Measurements from ENCODE around the gene CAPN12.

Gene CAPN12

DNA sequence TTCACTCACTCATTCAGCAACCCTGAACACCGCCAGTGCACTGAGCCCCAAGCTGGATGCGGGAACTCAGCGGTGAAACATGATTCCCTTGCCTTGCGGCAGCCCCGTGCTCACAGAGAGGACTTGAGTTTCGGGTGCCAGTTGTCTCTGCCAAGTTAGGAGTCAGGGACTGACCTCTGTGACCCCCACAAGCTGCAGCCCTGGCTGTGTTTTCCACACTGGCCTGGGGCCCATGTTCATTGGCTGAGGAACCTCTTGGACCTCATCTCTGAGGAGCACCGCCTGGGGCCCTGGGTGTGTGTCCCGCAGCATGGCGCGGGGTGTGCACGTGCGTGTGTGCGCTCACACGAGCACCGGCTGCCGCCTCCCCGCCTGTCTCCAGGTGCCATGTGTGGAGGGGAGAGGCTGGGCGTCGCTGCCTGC, 31.0 kb downstream of the CAPN12 start:
- no peak for DNase-seq (ENCODE audit: low spot score)
- TF ChIP-seq CTCF (IDR thresholded peaks at IDR 0.05; ENCODE audit: extremely low read depth, missing control alignments) = no peak

- TF ChIP-seq CTCF (IDR thresholded peaks at IDR 0.05; ENCODE audit: extremely low read depth, missing control alignments) = no peak
- no peak for DNase-seq (ENCODE audit: low spot score)
Measured at GRCh38 chr19:38712161-38712748, 32.0 kb downstream of the CAPN12 start.

DNA sequence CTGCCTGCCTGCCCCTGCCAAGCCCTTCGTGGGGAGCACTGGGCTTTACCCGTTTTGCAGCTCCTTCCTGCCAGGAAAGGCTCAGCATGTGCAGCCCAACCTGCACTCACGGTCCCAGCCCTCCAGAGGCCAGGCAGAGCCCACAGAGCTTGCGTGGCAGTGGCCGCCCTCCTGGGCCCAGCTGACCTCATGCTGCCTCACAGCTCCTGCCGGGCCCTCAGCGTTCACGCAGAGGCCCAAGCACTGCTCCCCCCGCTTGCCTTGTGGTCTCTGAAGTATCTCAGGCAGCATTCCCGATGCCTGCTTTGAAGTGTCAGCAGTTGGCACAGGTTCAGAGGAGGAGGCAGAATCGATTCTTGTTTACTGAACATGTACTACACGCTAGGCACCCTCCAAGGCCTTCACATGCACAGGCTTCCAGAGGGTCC, 32.5 kb downstream of the CAPN12 start:
- no peak for DNase-seq (ENCODE audit: low spot score)
- no peak for TF ChIP-seq CTCF (IDR thresholded peaks at IDR 0.05; ENCODE audit: extremely low read depth, missing control alignments)

GRCh38 chr19:38710928-38711725, 33.1 kb downstream of the CAPN12 start:
- DNase-seq (ENCODE audit: low spot score) = no peak
- TF ChIP-seq CTCF (IDR thresholded peaks at IDR 0.05; ENCODE audit: extremely low read depth, missing control alignments) = no peak

DNA sequence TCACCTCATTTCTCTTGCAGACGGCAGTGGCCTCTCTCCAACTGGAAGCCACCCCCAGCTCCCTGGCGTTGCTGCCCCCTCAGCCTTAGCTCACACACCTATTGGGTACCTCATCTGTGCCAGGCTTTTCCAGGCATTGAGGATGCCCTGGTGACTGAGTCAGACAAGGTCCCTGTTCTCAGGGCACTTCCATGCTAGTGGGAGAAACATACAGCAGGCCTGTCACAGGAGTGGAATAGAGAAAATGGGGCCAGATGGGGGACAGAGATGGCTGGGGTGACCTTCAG, 33.9 kb downstream of the CAPN12 start:
- no peak for DNase-seq (ENCODE audit: low spot score)
- no peak for TF ChIP-seq CTCF (IDR thresholded peaks at IDR 0.05; ENCODE audit: extremely low read depth, missing control alignments)

DNA sequence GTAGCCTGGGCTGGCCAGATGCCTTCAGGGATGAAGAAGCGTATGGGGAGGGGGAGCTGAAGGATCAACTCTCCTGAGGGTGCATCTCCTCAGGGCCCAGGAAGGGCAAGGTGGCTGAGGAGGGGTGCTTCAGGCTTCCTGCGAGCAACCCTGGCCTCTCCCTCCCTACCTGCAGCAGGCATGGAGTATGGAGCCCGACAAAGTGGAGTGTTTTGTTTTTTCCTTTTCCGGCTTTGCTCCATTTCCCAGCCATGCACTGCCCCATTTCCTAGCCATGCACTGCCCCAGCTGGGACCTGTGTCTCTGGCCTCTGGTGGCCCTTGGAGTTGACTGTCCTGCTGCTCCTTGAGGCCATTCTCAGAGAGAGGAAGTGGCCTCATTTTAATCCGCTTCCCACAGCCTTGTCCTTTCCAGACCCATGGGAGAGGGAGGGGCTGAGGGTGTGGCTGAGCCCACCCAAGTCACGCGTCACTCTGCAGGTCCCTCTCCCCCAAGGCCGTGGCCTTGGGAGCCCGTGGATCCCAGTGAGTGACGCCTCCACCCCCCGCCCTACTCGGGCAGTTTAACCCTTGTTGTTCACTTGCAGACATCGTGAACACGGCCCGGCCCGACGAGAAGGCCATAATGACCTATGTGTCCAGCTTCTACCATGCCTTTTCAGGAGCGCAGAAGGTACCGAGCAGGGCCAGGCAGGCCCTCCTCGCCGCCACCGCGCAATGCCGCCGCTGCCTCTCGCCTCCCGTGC, 34.4 kb downstream of the CAPN12 start:
- no peak for DNase-seq (ENCODE audit: low spot score)
- TF ChIP-seq CTCF (IDR thresholded peaks at IDR 0.05; ENCODE audit: extremely low read depth, missing control alignments) = no peak

DNA sequence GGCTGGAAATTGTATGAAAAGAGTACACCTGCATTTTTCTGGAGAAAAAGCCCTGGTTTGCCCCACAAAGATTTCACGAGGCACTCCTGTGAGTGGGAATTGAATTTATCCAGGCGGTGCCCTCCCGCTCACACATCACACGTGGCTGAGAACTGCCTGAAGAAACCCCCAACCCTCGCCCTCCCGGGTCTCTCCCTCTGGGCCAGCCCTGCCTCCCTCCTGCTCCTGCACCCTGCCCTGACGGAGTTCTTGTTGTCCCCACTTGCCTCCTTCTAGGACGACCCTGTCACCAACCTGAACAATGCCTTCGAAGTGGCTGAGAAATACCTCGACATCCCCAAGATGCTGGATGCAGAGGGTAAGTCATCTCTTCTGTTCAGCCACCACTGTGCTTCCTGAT, 35.2 kb downstream of the CAPN12 start:
- no peak for DNase-seq (ENCODE audit: low spot score)
- TF ChIP-seq CTCF (IDR thresholded peaks at IDR 0.05; ENCODE audit: extremely low read depth, missing control alignments) = no peak

Data from GM20000 (cell line).